ENCODE data around the gene MAST1.

DNA sequence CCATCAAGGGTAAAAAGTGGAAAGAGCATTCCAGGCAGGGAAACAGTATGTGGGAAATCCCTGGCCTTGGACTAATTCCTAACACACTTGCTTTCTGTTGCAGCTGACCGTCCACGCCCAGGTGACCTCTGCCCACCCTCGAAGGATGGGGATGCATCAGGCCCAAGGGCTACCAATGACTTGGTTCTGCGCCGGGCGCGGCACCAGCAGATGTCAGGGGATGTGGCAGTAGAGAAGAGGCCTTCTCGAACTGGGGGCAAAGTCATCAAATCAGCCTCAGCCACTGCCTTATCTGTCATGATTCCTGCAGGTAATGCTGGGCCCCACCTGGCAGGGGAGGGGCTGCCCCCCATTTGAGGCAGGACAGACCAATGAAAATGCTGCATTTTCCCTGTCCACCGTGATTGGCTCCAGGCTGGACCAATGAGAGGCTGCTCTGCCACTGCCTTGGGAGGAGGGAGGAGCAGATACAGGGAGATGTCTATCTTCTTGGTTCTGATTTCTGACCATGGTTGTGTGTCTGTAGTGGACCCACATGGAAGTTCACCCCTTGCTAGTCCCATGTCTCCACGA is 30.3 kb downstream of the MAST1 start:
- TF ChIP-seq, protein P1, sequence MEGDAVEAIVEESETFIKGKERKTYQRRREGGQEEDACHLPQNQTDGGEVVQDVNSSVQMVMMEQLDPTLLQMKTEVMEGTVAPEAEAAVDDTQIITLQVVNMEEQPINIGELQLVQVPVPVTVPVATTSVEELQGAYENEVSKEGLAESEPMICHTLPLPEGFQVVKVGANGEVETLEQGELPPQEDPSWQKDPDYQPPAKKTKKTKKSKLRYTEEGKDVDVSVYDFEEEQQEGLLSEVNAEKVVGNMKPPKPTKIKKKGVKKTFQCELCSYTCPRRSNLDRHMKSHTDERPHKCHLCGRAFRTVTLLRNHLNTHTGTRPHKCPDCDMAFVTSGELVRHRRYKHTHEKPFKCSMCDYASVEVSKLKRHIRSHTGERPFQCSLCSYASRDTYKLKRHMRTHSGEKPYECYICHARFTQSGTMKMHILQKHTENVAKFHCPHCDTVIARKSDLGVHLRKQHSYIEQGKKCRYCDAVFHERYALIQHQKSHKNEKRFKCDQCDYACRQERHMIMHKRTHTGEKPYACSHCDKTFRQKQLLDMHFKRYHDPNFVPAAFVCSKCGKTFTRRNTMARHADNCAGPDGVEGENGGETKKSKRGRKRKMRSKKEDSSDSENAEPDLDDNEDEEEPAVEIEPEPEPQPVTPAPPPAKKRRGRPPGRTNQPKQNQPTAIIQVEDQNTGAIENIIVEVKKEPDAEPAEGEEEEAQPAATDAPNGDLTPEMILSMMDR (IDR thresholded peaks at IDR 0.05), result no peak
- TF ChIP-seq POLR2AphosphoS5 (IDR thresholded peaks at IDR 0.05), result no peak

All from stomach (tissue), 4 donors.